Measurements from ENCODE around the gene NFIX.
A peak's percentile ranks its signal among the peaks of the same experiment; 100 is the strongest.

Gene NFIX

GRCh38 chr19:13039211-13039789 lies 44.0 kb downstream of the NFIX start:
- no peak for DNase-seq

GRCh38 chr19:13040232-13040947 lies 45.1 kb downstream of the NFIX start:
- no peak for DNase-seq

GRCh38 chr19:13040948-13041292 lies 45.6 kb downstream of the NFIX start:
- DNase-seq: no peak

- no peak for DNase-seq
Measured at GRCh38 chr19:13042443-13043130, 47.3 kb downstream of the NFIX start.

GRCh38 chr19:13043285-13043684 lies 48.0 kb downstream of the NFIX start:
- DNase-seq: no peak

- no peak for DNase-seq
Measured at GRCh38 chr19:13044231-13044836, 49.1 kb downstream of the NFIX start.

GRCh38 chr19:13045812-13046211 lies 50.5 kb downstream of the NFIX start:
- no peak for DNase-seq

GRCh38 chr19:13047374-13047773 lies 52.1 kb downstream of the NFIX start:
- DNase-seq: no peak

GRCh38 chr19:13050274-13050673 lies 55.0 kb downstream of the NFIX start:
- DNase-seq: no peak

GRCh38 chr19:13051557-13052165 lies 56.4 kb downstream of the NFIX start:
- peak in 1 of 4 experiments; percentile 10 for DNase-seq

- no peak for DNase-seq
Measured at GRCh38 chr19:13052447-13053175, 57.3 kb downstream of the NFIX start.

GRCh38 chr19:13053238-13053637 lies 58.0 kb downstream of the NFIX start:
- no peak for DNase-seq

GRCh38 chr19:13053761-13054625 lies 58.7 kb downstream of the NFIX start:
- no peak for DNase-seq

- no peak for DNase-seq
Measured at GRCh38 chr19:13054626-13055212, 59.4 kb downstream of the NFIX start.

- DNase-seq: no peak
Measured at GRCh38 chr19:13055213-13056051, 60.2 kb downstream of the NFIX start.

- no peak for DNase-seq
Measured at GRCh38 chr19:13056052-13056660, 60.9 kb downstream of the NFIX start.

GRCh38 chr19:13057147-13057572 lies 61.9 kb downstream of the NFIX start:
- no peak for DNase-seq

- no peak for DNase-seq
Measured at GRCh38 chr19:13057744-13058143, 62.5 kb downstream of the NFIX start.

- DNase-seq: no peak
Measured at GRCh38 chr19:13058951-13059660, 63.8 kb downstream of the NFIX start.
